ENCODE data around the gene OR8B4.
"Not testable (repeated sequence)": the region's sequence is repeated elsewhere in the genome, so short reads cannot be mapped to it uniquely, and the experiment has no call there.

The OR8B4 gene

DNA sequence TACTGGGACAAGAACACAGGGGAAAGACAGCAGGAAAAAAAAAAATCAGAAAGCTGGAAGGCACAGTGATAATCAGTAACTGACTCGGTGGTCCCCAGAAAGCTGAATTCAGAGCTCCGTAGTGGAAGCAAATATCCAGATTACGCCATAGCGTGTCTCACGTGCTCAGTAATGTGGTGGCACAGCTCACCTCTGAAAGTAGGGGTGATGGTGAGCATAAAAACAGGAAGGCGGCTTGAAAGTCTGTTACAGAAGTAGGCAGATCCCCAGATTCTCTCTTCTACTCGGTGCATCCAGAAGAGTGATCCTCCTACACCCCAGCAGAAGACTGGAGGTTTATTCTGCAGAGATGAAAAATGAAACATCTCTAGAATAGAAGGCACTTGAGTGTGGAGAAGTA is 14.8 kb downstream of the OR8B4 start:
- DNase-seq: no peak

DNA sequence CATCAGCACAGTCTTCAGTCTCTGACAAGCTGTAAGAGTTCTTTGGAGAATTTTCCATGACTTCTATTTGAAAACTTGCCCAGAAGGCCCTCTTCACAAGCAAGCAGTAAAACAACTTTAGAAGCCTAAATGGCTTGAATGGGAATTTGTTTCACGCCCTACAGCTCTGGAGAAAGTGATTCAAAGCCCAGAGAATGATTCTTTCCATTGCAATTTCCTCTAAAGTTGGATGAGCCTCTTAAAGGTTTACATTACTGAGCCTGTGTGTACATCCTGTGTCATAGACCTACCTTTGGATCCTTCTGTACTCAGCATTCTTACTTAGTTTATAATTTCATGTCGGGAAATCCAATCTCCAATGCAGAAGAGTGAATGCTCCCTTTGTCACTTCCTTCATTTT is 19.1 kb downstream of the OR8B4 start:
- no peak for DNase-seq

DNA sequence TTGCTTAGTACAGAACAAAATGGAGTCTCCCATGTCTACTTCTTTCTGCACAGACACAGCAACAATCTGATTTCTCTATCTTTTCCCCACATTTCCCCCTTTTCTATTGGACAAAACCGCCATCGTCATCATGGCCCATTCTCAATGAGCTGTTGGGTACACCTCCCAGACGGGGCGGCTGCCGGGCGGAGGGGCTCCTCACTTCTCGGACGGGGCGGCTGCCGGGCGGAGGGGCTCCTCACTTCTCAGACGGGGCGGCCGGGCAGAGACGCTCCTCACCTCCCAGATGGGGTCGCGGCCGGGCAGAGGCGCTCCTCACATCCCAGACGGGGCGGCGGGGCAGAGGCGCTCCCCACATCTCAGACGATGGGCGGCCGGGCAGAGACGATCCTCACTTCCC is 21.5 kb downstream of the OR8B4 start:
- DNase-seq: not testable (repeated sequence)

DNA sequence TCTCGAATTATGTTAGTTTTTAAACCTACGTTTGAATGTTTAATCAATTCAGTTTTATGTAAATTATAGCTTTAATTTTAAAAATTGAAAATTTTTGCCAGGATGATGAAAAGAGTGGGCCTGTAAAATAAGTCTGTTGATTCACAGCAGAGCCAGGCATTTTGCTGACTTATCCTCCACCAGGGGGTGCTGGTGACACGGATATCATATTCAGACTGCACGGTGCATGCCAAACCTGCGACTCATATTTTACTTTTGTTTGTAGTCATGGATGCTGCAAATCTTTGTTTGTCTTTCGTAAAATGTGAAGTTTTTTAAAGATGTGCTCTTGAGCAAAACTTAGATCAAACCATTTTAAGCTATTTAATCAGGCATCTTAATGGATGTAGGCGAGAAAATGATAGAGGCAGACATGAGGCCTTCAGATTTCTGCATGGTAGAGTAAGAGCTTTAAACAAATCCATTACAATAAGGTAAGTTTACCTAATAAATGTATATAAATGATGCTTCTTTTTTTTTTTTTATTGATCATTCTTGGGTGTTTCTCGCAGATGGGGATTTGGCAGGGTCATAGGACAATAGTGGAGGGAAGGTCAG is 22.2 kb downstream of the OR8B4 start:
- DNase-seq: peak in 31 of 56 donors; percentile 0 to 69 (median 18)

DNA sequence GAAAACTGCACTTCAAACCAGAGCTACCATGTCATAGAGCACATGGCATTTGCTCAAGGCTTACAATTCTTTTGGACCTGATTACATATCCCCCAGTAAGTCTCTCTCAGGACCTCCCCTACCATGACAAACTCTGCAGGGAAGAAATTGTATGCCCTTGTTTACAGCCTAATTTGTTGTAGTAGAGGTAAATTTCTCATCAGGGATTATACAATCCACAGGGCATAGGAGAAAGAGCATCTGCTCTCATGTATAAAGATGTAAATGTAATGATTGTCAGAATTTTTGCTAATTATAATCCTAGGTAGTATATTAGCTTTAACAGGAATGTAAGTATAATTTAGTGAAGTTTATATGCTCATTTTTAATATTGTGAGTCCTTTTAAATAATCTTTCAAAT is 25.7 kb downstream of the OR8B4 start, which contains the start of gene OR8B3:
OR8B3 (minus strand) TSS at position 101 of the 400 bp plus-strand sequence. CDS start 1,673 bp downstream, outside the sequence.
- no peak for DNase-seq

DNA sequence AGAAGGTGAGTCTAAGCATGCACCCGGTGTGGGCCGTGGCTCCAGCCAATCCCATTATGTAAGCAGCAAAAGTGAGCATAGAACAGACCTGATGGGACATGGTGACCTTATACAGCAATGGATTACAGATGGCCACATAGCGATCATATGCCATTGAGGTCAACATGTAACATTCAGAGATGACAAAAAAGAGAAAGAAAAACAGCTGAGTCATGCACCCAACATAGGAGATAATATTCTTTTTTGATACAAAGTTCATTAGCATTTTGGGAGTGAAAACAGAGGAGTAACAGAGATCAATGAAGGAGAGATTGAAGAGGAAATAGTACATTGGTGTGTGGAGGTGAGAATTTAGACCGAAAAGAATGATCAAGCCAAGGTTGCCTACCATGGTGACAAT is 27.8 kb downstream of the OR8B4 start:
- not testable (repeated sequence) for DNase-seq

DNA sequence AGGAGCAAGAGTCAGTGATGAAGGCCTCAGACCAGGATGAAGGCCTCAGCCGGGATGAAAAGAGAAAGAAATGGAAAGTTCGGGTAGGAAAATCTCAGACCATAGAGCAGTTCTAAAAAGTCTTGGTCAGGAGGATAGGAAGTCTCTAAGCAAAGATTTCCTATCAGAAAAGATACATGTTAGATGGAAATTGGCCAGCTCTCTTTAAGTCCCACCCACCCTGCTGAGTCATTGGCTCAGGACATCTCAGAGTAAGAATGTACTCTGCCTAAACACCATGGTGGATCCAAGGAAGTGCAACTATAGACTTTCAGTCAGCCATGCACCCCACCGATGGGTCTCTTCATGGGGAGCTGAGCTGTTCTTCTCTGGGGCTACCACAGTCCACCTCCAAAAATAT is 30.3 kb downstream of the OR8B4 start:
- DNase-seq: no peak

DNA sequence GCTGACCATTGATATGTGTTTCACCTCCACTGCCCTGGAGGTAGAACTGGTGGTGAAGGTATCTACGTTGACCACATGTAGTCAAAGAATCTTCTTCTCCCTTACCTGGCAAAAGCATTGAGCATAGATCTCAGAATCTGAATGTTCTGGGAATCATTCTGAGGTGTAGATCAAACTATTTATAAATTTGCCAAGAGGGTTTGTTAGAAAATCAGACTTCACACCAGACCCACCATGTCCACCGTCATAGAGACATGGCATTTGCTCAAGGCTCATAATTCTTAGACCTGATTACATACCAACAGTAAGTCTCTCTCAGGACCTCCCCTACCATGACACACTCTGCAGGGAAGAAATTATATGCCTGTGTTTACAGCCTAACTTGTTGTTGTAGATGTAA is 40.3 kb downstream of the OR8B4 start, which contains the start of gene OR8B2:
OR8B2 (minus strand) TSS at position 101 of the 400 bp plus-strand sequence. CDS start 1,156 bp downstream, outside the sequence.
- DNase-seq: no peak

DNA sequence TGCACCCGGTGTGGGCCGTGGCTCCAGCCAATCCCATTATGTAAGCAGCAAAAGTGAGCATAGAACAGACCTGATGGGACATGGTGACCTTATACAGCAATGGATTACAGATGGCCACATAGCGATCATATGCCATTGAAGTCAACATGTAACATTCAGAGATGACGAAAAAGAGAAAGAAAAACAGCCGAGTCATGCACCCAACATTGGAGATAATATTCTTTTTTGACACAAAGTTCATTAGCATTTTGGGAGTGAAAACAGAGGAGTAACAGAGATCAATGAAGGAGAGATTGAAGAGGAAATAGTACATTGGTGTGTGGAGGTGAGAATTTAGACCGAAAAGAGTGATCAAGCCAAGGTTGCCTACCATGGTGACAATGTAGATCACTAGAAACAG is 41.8 kb downstream of the OR8B4 start:
- not testable (repeated sequence) for DNase-seq

DNA sequence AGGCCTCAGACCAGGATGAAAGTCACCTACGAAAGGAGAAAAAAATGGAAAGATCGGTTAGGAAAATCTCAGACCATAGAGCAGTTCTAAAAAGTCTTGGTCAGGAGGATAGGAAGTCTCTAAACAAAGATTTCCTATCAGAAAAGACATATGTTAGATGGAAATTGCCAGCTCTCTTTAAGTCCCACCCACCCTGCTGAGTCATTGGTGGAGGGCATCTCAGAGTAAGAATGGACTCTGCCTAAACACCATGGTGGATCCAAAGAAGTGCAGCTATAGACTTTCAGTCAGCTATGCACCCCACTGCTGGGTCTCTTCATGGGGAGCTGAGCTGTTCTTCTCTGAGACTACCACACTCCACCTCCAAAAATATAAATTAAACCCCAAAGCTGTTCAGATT is 44.1 kb downstream of the OR8B4 start:
- DNase-seq: no peak

DNA sequence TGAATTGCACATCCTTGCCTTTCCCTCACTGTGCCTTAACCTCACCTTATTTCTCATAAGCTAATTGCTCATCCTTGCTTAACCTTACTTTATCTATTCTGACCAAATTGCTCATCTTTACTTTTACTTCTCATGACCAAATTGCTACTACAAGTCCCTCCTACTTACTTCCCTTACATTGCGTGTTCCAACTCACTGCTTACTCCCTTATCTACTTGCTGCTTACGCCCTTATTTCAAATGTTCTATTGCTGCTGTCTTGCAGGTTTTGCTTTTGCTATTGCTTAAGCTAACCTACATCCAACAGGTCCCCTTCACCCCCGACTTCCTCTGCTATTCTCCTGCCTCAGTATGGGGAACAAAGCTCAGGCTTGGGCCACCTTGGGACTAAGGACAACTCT is 48.4 kb downstream of the OR8B4 start:
- no peak for DNase-seq

All from amygdala (tissue), 56 donors.